Caki2 (cell line): ENCODE data around the gene CAT. TPM values are rescaled to one million over a fixed set of nuclear protein-coding genes. Genes with fewer than 3 reads are reported as not detected.
A peak's percentile ranks its signal among the peaks of the same experiment; 100 is the strongest.
"Not testable (repeated sequence)": the region's sequence is repeated elsewhere in the genome, so short reads cannot be mapped to it uniquely, and the experiment has no call there.

Source experiments
- DNase-seq: peaks from one replicate; pipeline ENCODE4 v3.0.0-alpha.2; 2015; ENCODE audit warnings: low read depth
- in situ Hi-C: cut with HindIII; loops from 2 replicates; pipeline ENCODE4 v1.10.0; 2016; ENCODE audit warnings: low sequenced_read_pairs, low pct_unique_long_range_greater_than_20kb, mixed read lengths
- total RNA-seq: library from RNA; depleted of rRNA; stranded (reverse); fragments of >200 nt; shearing (Covaris generic); gene quantifications from 2 replicates; pipeline ENCODE4 v1.2.3, GENCODE V29; 2014; ENCODE audit warnings: low replicate concordance

The CAT gene
- total RNA-seq, 1 experiment from 2014 or later = 65.7 TPM

DNA sequence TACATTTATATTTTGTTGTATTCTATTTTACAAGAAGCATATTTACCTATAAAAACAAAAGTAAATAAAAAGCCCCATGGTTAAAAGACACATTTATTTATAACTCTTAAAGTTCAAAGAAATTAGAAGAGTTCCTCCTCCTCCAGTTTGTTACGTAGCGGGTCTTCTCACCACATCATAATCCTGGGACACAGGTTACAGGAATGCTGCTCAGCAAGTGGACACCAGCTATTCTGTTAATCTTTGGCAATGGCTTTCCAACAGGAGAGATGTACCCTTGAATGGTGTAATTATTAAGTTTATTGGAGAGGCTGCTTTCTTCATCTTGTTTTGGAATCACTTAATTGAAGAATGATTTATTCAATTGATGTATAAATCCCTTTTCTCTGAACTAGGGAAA lies 19.6 kb upstream of the CAT start:
- in situ Hi-C loops = no loop called here
- no peak for DNase-seq

DNA sequence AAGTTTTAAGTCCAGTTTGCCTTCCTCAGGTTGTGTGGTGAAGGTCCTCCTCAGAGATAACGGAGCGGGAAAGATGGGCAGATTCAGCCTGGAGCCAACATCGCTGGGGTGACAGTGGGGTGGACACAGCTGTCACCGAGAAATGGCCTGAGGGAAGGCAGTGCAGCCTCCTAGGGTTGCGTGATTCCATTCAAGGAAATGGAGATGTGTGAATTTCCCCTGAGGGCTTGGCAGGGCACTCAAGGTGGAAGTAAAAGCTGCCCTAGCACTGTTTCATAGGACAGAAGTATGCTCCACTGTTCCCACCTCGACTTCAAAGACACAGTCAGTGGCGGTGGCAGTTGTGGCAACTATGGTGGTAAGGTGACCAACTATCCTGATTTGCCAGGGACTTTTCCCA lies 15.4 kb upstream of the CAT start:
- in situ Hi-C loops = no loop called here
- no peak for DNase-seq

DNA sequence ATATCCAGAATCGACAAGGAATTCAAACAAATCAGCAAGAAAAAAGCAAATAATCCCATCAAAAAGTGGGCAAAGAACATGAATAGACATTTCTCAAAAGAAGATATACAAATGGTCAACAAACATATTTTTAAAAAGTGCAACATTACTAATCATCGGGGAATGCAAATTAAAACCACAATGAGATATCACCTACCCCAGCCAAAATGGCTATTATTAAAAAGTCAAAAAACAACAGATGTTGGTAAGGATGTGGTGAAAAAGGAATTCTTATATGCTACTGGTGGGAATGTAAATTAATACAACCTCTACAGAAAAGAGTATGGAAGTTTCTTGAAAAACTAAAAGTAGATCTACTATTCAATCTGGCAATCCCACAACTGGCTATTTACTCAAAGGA lies 13.9 kb upstream of the CAT start:
- DNase-seq = not testable (repeated sequence)

DNA sequence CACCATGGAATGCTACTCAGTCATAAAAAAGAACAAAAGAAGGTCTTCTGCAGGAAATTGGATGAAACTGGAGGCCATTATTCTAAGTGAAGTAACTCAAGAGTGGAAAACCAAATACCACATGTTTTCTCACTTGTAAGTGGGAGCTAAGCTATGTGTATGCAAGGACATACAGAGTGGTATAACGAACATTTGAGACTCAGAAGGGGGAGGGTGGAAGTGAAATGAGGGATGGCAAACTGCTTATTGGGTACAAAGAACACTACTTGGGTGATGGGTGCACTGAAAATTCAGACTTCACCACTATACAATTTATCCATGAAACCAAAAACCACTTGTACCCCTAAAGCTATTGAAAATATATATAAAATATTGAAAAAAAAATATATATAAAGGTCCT lies 13.4 kb upstream of the CAT start:
- no peak for DNase-seq
- in situ Hi-C loops = no loop called here

More for the DNA sequence above, 13.9 kb upstream of the CAT start:
- in situ Hi-C loops = not testable (repeated sequence)

DNA sequence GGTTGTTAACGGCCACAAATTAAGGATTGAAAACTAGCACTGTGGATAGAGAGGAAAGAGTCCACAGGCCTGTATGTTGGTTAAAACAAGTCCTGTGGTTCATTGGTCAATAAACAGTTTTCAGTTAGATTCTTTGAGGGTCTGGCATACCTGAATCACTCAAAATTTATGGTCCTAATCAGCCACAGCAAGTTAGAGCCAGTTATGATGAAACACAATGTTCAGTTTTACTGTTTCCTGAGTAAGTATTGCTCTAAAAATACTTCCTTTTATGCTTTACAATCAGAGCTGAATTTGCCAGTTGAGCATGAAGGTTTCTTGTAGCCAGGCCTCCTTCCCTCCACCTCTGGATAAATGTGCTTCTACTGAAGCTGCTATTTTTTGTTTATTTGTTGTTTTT lies 12.9 kb upstream of the CAT start:
- DNase-seq = no peak
- in situ Hi-C loops = no loop called here

DNA sequence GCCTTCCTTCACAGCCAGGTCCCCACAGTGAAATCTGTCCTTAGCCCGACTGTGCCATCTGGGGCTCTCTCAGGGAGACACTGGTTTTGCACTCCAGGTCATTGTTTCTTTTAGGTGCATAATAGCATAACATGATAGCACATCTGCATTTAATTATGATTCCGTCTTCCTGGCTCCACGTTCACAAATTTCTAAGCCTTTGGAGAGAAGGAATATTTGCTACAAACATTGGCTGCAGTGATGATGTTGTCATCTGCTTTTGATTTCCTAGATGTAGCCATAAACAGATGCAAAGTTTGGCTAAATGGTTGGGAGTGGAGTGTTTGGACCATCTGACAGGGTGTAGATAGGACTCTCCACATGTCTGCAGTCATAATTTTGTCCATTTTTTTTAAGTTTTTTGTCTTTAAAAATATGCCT lies 12.0 kb upstream of the CAT start:
- in situ Hi-C loops = no loop called here
- no peak for DNase-seq

DNA sequence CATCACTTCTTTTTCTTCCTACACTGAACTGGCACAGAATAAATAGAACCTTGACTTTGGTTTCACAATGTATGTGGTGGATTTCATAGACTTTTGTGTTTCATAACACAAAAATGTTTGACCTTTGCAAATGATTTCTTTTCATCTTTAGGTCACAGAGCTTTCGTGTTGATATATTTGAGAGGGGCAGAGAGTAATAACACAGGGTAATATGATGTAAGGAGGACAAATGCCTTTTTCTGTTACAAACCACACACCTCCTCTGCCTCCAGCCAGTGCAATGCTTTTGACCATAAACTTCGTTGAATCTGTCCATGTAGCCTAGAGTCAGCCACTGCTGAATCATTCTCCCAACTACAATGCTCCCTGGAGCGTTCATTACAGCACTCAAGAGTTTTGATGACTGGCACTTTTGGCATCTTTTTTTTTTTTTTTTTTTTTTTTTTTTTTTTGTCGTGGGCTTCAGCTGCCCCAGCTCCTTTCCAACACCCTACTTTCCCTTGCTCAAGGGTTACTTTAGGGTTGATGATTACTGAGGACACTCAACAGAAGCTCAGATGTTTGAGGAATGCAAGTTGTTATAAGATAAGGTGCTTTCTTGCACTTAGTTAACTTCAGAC lies 11.4 kb upstream of the CAT start:
- in situ Hi-C loops = no loop called here
- DNase-seq = peak; percentile 82

DNA sequence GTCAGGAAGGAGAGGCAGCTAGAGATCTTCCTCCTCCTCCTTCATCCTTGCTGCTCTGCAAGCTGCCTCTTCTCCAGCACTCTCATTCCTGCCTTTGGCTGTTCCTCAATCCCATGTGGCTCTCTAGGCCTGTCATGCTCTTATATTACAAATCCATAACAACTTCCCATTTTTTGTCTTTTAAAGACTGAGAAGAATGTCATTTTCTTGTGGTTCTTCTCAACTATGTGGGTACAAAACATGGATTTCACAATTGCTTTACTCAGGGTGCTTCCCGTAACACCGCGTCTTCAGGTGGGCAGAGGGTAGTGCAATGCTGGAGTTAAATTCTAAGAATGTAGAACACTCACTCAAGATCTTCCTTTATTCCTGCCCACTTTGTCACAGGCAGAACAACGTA lies 6.8 kb upstream of the CAT start:
- no peak for DNase-seq
- in situ Hi-C loops = no loop called here

DNA sequence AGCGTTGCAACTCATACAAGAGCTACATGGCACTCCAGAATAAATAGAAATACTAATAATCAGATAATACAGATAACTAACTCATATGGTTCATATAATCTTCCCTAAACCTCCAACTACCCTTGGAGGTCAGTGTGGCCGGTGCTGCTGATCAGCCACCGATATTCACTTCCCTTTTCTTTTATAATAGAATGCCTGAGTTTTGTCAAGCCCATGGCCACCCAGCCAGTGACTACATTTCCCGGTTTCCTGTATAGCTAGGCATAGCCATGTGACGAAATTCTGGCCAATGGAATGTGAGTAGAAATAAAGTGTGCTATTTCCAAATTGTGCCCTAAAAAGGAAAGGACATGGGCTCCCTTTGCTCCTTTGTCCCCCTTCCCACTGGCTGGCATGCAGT lies 5.9 kb upstream of the CAT start:
- in situ Hi-C loops = no loop called here
- no peak for DNase-seq

DNA sequence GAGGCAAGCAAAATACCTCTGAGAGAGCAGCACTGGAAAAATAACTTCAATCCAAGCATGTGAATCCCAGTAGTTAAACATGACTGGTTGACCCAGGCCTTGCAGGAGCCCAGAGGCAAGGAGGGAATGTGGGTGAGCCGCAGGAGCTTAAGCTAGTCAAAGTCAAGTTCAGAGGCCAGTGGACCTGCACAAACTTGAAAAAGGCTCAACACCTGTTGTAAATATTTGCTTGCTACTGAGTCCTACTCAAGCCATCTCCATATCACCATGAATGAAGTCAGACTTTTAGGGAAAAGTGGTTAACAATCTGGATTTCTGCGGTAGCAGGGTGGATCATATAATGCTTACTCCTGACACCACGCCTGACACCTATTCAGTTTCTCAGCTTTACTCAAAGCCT lies 4.8 kb upstream of the CAT start:
- DNase-seq = no peak

DNA sequence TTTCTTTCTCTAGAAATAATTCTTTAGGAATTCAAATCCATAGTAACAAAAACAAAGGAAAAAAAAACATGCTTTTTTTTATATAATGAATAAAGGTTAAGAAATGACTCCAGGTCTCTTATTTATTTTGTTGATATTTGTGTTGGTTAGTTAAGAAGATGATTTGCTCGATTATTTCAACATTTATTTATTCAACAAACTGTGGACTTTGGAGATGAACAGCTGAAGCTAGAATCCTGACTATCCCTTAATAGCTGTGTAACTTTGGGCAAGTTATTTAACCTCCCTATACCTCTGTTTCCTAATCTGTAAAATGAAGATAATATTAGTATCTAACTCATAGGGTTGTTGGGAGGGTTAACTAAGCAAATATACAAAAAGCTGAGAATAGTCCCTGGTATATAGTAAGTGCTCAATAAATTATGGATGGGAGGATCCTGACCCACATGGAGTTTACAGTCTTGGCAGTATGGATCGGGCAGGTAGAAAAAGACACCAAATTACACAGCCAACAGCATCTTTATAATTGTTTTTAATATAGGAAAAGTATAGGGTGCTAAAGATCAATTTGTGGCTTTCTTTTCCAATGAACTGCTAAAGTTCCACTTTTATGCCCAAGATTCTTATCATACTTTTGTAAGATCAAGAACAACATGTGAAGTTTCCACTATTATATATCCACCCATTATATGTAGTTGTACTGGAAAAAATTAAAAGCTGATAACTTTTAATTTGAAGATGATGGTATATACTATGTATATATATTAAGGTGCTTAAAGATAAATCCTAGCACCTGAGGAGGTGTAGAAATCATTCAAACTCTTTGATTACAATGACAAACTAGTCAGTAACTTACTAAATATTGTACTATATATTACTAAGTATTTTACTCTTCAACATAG lies 1.3 kb upstream of the CAT start:
- DNase-seq = no peak
- in situ Hi-C loops = no loop called here

More for the DNA sequence above, 4.8 kb upstream of the CAT start:
- in situ Hi-C loops = no loop called here

DNA sequence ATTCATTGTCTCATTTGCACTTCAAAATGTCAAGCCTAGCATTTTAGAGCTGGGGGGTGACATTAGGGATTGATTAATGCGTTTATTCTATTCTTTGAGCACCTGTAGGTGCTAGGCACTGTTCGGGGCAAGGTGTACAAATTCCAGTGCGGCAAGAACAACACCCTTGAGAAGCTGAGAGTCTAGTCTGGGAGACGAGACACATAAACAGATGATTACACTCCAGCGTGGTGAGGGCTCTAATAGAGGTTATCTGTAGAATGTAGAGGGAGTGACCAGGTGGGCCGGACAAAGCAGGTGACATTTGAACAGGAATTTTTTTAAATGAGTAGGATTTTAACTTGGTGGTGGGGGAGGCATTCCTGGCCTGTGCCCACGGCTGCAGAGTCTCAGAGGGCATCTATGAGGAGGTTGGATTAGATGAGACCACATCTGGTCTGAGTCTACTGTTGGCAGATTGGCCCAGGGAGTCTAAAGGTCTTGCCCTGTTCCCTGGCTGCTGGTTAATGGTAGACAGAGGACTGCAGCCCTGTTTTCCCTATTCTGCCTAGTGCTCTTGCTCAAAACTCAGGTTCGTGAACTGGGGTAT lies 970 bp downstream of the CAT start:
- in situ Hi-C loops = no loop called here
- peak; percentile 2 for DNase-seq

DNA sequence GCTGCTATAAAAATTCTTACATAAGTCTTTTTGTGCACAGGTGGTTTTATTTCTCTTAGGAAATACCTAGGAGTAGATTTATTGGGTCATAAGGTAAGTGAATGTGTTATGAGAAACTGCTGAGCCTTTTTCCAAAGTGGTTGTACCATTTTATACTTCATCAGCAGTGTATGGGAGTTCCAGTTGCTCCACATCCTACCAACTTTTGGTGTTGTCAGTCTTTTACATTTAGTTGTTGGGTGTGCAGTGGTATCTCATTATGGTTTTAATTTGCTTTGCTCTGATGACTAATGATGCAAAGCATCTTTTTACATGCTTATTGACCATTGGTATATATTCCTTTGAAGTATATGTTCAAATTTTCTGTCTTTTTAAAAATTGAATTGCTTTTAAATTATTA lies 3.1 kb downstream of the CAT start:
- in situ Hi-C loops = no loop called here
- DNase-seq = no peak

DNA sequence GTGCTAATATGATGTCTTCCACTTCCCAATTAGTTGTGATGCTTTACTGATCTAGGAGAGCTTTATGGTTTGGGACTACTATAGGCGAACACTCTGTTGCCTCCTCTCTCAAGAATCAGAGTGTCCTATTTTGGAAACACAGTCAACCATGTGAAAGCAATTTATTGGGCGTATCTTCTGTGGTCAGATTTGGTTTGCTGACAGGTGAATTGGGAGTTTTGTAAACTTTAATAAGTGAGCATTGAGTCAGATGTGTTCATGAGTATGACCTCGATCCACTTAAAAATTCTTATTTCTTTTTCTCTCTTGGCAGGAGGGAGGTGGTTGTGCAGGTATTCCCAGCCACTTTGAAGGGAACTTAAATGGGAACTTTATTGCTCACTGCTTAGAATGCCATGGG lies 4.4 kb downstream of the CAT start:
- no peak for DNase-seq
- in situ Hi-C loops = no loop called here

DNA sequence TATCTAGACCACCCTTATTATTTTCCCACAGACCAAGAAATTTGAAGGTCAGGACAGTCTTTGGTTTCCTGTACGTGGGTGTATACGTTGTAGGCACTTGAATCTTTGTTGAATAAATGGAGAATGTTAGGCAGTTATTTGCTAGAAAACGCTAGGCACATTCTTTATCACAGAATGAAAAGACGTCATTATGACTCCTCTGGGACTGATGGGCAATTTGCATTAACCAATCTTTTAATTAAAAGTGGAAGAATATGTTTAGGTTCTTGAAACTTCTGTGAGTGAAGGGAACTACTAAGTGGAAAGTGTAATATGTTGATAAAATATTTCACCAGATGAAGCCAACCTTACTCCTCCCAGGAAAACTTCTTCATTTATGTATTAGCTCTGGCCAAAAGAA lies 5.7 kb downstream of the CAT start:
- no peak for DNase-seq
- in situ Hi-C loops = no loop called here

DNA sequence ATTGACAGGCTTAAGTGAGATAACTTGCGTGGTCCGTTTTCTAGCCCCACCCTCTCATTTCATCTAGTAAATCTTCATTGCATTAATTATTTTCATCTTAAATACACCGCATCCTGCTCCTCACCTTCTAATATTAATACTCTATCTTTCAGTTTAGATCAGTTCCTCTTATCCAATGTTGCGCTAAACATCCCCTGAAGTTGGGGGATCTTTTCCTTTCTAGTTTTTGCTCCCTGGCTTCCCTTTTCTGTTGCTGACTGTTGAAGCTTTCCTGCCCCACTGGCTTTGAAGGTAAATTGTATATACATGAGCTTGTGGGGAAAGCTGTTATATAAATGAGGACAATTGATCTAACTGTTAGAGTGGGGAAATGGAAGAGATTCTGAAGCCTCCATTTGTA lies 7.2 kb downstream of the CAT start:
- in situ Hi-C loops = no loop called here

DNA sequence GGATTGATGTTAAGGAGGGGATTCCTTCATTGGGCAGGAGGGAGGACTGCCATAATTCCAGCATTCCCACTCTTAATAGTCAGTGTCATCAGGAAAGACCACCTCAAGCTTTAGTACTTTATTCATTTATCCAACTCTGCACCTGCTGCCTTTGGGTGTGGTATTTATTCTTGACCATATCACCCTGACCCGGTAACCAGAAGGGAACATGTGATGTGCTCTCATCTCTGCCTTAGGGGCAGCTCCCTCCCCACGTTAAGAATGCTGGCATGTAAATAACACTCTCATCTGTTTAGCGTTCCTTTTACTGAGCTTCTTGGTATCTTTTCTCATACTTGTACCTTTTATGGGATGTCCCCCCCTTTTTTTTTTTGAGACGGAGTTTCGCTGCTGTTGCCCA lies 7.7 kb downstream of the CAT start:
- no peak for DNase-seq
- in situ Hi-C loops = no loop called here

More for the DNA sequence above, 7.2 kb downstream of the CAT start:
- DNase-seq = no peak

DNA sequence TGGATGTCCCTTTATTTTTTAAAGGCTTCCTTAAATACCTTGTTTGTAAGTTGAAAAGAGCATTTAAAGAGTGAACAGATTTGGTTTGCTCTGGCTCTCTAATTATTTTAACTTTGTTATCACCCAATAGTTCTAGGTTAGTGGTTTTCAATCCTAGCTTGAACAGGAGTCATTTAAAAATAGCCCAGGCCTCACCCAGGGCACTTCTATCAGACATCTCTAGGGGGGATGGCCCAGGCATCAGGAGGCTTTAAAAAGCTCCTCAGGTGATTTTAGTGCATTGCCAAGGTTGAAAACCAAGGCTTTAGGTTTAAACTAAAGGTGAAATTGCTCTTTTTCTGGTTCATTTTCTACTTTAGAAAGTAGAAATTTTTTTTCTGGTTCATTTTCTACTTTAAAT lies 8.3 kb downstream of the CAT start:
- no peak for DNase-seq
- in situ Hi-C loops = no loop called here

DNA sequence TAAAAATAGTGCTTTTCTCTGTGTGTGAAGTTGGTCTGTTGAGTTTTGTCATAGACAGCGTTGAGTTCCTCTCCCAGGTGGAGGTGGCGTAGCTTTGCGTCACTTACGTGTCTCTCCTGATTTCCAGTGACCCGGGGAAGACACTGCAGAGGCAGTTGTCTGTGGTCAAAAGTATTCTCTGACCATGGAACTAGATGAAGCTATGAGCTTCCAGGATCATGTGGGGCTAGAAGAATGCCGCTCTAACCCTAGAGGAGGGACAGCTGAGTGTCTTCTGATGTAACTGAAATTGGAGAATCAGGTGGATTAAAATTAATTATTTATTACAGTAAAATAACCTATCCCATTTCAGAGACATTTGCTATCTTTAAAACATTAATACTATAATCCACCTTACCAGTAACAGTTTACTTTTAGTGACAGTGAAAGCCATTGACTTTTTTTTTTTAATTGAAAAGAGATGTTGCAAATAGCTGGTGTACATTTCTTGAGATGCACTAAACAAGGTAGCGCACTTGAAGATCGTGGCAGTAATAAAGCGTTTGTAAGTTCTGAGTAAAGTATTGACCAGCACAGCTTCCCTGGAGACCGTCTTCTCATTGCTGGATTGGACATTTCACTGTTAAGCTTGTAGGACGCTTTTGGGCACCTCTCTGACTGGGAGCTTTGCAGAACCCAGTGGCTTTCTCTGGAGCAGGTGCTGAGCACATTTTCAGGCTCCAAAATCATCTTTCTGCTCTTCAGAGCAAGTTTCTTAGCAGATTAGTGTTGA lies 9.7 kb downstream of the CAT start:
- DNase-seq = no peak
- in situ Hi-C loops = no loop called here
